Astrocyte (in vitro differentiated cells and primary cell): Measurements from ENCODE around the gene REPS1. TPM values are rescaled to one million over a fixed set of nuclear protein-coding genes. Genes with fewer than 3 reads are reported as not detected.
"Not testable (repeated sequence)": the region's sequence is repeated elsewhere in the genome, so short reads cannot be mapped to it uniquely, and the experiment has no call there.

Experiments used
- DNase-seq: peaks from one replicate; pipeline ENCODE4 v3.0.0-alpha.2; 2010; ENCODE audit warnings: low read depth
- FAIRE-seq: peaks from 2 replicates; lab custom pipeline; 2011; peaks lifted over from hg19 to GRCh38; lab: Jason Lieb, UNC
- H2AFZ ChIP-seq: 2 replicates; pipeline ENCODE4 v1.6.0; 2012; ENCODE audit warnings: low read depth, low read length, inconsistent platforms
- H3K27ac ChIP-seq: 2 replicates; pipeline ENCODE4 v1.5.1; 2011; ENCODE audit warnings: low read depth, low read length, inconsistent platforms
- H3K27me3 ChIP-seq: 2 replicates; pipeline ENCODE4 v1.6.0; 2011; ENCODE audit warnings: low read length, inconsistent platforms; ENCODE audit not compliant: insufficient read depth
- H3K36me3 ChIP-seq: 2 replicates; pipeline ENCODE4 v1.5.1; 2011; ENCODE audit warnings: low read length, inconsistent platforms; ENCODE audit not compliant: insufficient read depth
- H3K4me1 ChIP-seq: 2 replicates; pipeline ENCODE4 v1.5.1; 2011; ENCODE audit warnings: low read length, inconsistent platforms; ENCODE audit not compliant: insufficient read depth
- H3K4me2 ChIP-seq: 2 replicates; pipeline ENCODE4 v1.6.0; 2012; ENCODE audit warnings: low read length, inconsistent platforms
- H3K4me3 ChIP-seq: 2 replicates; pipeline ENCODE4 v1.5.1; 2011; ENCODE audit warnings: low read depth, mild to moderate bottlenecking, low read length, inconsistent platforms; ENCODE audit not compliant: insufficient read depth
- H3K79me2 ChIP-seq: 2 replicates; pipeline ENCODE4 v1.6.0; 2012; ENCODE audit warnings: mild to moderate bottlenecking, low read length, inconsistent platforms; ENCODE audit not compliant: insufficient read depth
- H3K9ac ChIP-seq: 2 replicates; pipeline ENCODE4 v1.6.0; 2012; ENCODE audit warnings: mild to moderate bottlenecking, low read length, inconsistent platforms
- H3K9me3 ChIP-seq: 2 replicates; pipeline ENCODE4 v1.5.1; 2012; ENCODE audit warnings: low read depth, mild to moderate bottlenecking, low read length, inconsistent platforms; ENCODE audit not compliant: insufficient read depth
- H4K20me1 ChIP-seq: 2 replicates; pipeline ENCODE4 v1.6.0; 2012; ENCODE audit warnings: low read length, inconsistent platforms; ENCODE audit not compliant: insufficient read depth
- H3K27ac Mint-ChIP-seq: one replicate; pipeline ENCODE4 v1.8.0; 2021; ENCODE audit warnings: mild to moderate bottlenecking, mixed read lengths; ENCODE audit not compliant: unreplicated experiment
- H3K27me3 Mint-ChIP-seq: one replicate; pipeline ENCODE4 v1.8.0; 2021; ENCODE audit warnings: low read depth, mixed read lengths; ENCODE audit not compliant: unreplicated experiment
- H3K36me3 Mint-ChIP-seq: one replicate; pipeline ENCODE4 v1.8.0; 2021; ENCODE audit warnings: low read depth, mixed read lengths; ENCODE audit not compliant: unreplicated experiment
- H3K4me1 Mint-ChIP-seq: one replicate; pipeline ENCODE4 v1.8.0; 2021; ENCODE audit warnings: low read depth, mixed read lengths; ENCODE audit not compliant: unreplicated experiment
- H3K4me3 Mint-ChIP-seq: one replicate; pipeline ENCODE4 v1.8.0; 2021; ENCODE audit warnings: mild to moderate bottlenecking, moderate library complexity, mixed read lengths; ENCODE audit not compliant: unreplicated experiment
- H3K9me3 Mint-ChIP-seq: one replicate; pipeline ENCODE4 v1.8.0; 2021; ENCODE audit warnings: mild to moderate bottlenecking, mixed read lengths; ENCODE audit not compliant: unreplicated experiment
- EZH2 ChIP-seq: IDR thresholded peaks from 2 replicates; pipeline ENCODE4 v1.6.1; 2012; ENCODE audit warnings: mild to moderate bottlenecking, low read length, inconsistent platforms; ENCODE audit not compliant: insufficient read depth
- total RNA-seq: library from RNA; stranded (reverse); gene quantifications from 2 replicates; pipeline ENCODE4 v1.2.1, GENCODE V29; 2021
- TF ChIP-seq, protein P1 (sequence below): IDR thresholded peaks from 2 replicates; pipeline ENCODE4 v1.5.1; 2011; ENCODE audit warnings: low read depth, mild to moderate bottlenecking, inconsistent platforms, low read length, moderate library complexity; ENCODE audit not compliant: insufficient read depth

The REPS1 gene
- total RNA-seq, 1 donor from 2014 or later: 39.1 TPM

DNA sequence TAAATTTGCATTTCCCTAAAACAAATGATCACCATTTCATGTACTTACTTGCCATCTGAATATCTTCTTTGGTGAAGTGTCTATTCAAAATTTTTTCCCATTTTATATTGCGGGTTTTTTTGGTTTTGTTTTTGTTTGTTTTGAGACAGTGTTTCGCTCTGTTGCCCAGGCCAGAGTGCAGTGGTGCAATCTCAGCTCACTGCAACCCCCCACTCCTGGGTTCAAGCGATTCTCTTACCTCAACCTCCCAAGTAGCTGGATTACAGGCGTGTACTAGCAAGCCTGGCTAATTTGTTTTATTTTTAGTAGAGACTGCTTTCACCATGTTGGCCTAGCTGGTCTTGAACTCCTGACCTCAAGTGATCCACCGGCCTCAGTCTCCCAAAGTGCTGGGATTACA lies 9.1 kb upstream of the REPS1 start:
- DNase-seq: no peak

DNA sequence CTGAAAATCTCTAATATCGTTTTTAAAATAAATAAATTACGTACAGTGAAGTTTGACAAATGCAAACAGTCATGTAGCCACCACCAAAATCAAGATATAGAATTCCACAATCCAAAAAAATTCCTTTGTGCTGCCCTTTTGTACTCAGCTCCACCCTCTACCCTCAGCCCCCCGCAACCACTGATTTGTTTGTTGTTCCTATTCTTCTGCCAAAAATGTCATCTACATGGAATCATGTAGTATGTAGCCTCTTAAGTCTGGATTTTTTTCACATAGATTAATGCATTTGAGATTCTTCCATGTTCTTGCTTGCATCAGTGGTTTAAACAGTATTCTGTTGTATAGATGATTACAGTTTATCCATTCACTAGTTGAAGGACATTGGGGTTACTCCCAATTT lies 8.5 kb upstream of the REPS1 start:
- Mint-ChIP-seq H3K36me3 (no peaks in the 10 kb centered on the region), H3K27ac (no peak overlapping the region), H3K4me3 (no peak overlapping the region), H3K27me3 (no peaks in the 10 kb centered on the region), H3K9me3 (peaks cover 2% of the 10 kb centered on the region), H3K4me1 (peaks cover 5% of the 10 kb centered on the region)
- no peak overlapping the region for H3K9ac ChIP-seq
- H3K4me2 ChIP-seq: no peak overlapping the region
- no peaks in the 10 kb centered on the region for H3K79me2 ChIP-seq
- H3K36me3 ChIP-seq: no peaks in the 10 kb centered on the region
- DNase-seq: no peak
- no peaks in the 10 kb centered on the region for H3K4me1 ChIP-seq
- H3K27ac ChIP-seq: no peak overlapping the region
- H3K4me3 ChIP-seq: no peak overlapping the region
- H4K20me1 ChIP-seq: no peaks in the 10 kb centered on the region
- no peak for FAIRE-seq
- H2AFZ ChIP-seq: no peak overlapping the region
- no peaks in the 10 kb centered on the region for H3K9me3 ChIP-seq
- TF ChIP-seq EZH2: no peak
- TF ChIP-seq, protein P1, sequence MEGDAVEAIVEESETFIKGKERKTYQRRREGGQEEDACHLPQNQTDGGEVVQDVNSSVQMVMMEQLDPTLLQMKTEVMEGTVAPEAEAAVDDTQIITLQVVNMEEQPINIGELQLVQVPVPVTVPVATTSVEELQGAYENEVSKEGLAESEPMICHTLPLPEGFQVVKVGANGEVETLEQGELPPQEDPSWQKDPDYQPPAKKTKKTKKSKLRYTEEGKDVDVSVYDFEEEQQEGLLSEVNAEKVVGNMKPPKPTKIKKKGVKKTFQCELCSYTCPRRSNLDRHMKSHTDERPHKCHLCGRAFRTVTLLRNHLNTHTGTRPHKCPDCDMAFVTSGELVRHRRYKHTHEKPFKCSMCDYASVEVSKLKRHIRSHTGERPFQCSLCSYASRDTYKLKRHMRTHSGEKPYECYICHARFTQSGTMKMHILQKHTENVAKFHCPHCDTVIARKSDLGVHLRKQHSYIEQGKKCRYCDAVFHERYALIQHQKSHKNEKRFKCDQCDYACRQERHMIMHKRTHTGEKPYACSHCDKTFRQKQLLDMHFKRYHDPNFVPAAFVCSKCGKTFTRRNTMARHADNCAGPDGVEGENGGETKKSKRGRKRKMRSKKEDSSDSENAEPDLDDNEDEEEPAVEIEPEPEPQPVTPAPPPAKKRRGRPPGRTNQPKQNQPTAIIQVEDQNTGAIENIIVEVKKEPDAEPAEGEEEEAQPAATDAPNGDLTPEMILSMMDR: no peak
- no peaks in the 10 kb centered on the region for H3K27me3 ChIP-seq

More for the DNA sequence above, 9.1 kb upstream of the REPS1 start:
- peaks cover 2% of the 10 kb centered on the region for H3K9me3 Mint-ChIP-seq
- no peak overlapping the region for H2AFZ ChIP-seq
- no peaks in the 10 kb centered on the region for H3K4me1 ChIP-seq
- no peak overlapping the region for H3K27ac ChIP-seq
- H3K9me3 ChIP-seq: no peaks in the 10 kb centered on the region
- no peak overlapping the region for H3K9ac ChIP-seq
- no peaks in the 10 kb centered on the region for H3K36me3 ChIP-seq
- H3K27me3 ChIP-seq: no peaks in the 10 kb centered on the region
- peaks cover 5% of the 10 kb centered on the region for H3K4me1 Mint-ChIP-seq
- no peaks in the 10 kb centered on the region for H3K36me3 Mint-ChIP-seq
- no peak overlapping the region for H3K4me3 ChIP-seq
- H4K20me1 ChIP-seq: no peaks in the 10 kb centered on the region
- H3K4me3 Mint-ChIP-seq: no peak overlapping the region
- H3K79me2 ChIP-seq: no peaks in the 10 kb centered on the region
- no peak overlapping the region for H3K27ac Mint-ChIP-seq
- FAIRE-seq: no peak
- H3K4me2 ChIP-seq: no peak overlapping the region
- TF ChIP-seq, protein P1: no peak
- no peak for TF ChIP-seq EZH2
- no peaks in the 10 kb centered on the region for H3K27me3 Mint-ChIP-seq

DNA sequence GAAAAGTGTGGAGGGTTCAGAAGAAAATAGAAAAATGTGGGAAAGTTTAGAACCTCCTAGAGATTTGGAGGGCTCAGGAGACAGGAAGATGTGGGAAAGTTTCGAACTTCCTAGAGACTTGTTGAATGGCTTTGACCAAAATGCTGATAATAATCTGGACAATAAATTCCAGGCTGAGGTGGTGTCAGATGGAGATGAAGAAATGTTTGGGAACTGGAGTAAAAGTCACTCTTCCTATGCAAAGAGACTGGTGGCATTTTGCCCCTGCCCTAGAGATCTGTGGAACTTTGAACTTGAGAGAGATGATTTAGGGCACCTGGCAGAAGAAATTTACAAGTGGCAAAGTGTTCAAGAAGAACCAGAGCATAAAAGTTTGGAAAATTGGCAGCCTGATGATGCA lies 5.4 kb upstream of the REPS1 start:
- DNase-seq, H3K9me3 Mint-ChIP-seq, H3K4me2 ChIP-seq, H3K27ac ChIP-seq, H3K9ac ChIP-seq, H3K4me1 ChIP-seq, H2AFZ ChIP-seq, FAIRE-seq, H3K36me3 Mint-ChIP-seq, H3K4me1 Mint-ChIP-seq, H3K27me3 Mint-ChIP-seq, H3K79me2 ChIP-seq, H3K9me3 ChIP-seq, H3K4me3 Mint-ChIP-seq, H3K27me3 ChIP-seq, H3K27ac Mint-ChIP-seq, H3K4me3 ChIP-seq, H4K20me1 ChIP-seq, H3K36me3 ChIP-seq: not testable (repeated sequence)

DNA sequence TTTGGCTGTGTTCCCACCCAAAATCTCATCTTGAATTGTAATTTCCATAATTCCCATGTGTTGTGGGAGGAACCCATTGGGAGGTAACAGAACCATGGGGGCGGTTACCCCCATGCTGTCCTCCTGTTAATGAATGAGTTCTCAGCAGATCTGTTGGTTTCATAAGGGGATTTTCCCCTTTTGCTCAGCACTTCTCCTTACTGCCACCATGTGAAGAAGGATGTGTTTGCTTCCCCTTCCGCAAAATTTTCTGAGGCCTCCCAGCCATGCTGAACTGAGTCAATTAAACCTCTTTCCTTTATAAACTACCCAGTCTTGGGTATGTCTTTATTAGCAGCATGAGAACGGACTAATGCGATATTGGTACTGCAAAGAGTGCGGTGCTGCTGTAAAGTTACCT lies 4.9 kb upstream of the REPS1 start:
- not testable (repeated sequence) for H3K36me3 Mint-ChIP-seq, H3K27ac Mint-ChIP-seq, H3K27me3 ChIP-seq, H3K36me3 ChIP-seq, H2AFZ ChIP-seq, FAIRE-seq, H3K27ac ChIP-seq, H3K79me2 ChIP-seq, DNase-seq, H3K27me3 Mint-ChIP-seq, H3K4me1 Mint-ChIP-seq, H3K9ac ChIP-seq, H3K9me3 ChIP-seq, H4K20me1 ChIP-seq, H3K4me2 ChIP-seq, H3K4me3 ChIP-seq, H3K9me3 Mint-ChIP-seq, H3K4me3 Mint-ChIP-seq, H3K4me1 ChIP-seq
